DOHH2 (cell line): ENCODE results near the gene CACNA1E.

ENCODE experiments used
- CTCF ChIP-seq: fragments of 200-600 bp; sonication (generic); IDR thresholded peaks from one replicate; pipeline ENCODE4 v1.5.1; 2014; ENCODE audit warnings: antibody characterized with exemption, mild to moderate bottlenecking, low read depth, low read length; ENCODE audit not compliant: poor library complexity, severe bottlenecking
- EZH2phosphoT487 ChIP-seq: fragments of 200-600 bp; sonication (generic); IDR thresholded peaks from 2 replicates; pipeline ENCODE4 v1.6.1; 2017; ENCODE audit warnings: borderline replicate concordance, mild to moderate bottlenecking, antibody characterized with exemption, low read length, moderate library complexity, mixed read lengths

GRCh38 chr1:181718034-181718433, 234.7 kb downstream of the CACNA1E start:
- TF ChIP-seq CTCF (no peak), EZH2phosphoT487 (no peak)
